H9 (cell line): ENCODE results near the gene OXLD1. TPM values are rescaled to one million over a fixed set of nuclear protein-coding genes. Genes with fewer than 3 reads are reported as not detected.

Experiments used
- DNase-seq: peaks from one replicate; pipeline ENCODE4 v3.0.0-alpha.2; 2017
- H2AFZ ChIP-seq: one replicate; pipeline ENCODE4 v1.6.1; 2013; ENCODE audit warnings: mild to moderate bottlenecking, low read length, control low read depth, moderate library complexity
- H2AK5ac ChIP-seq: 2 replicates; pipeline ENCODE4 v1.6.1; 2013; ENCODE audit warnings: low read length, control low read depth, mixed read lengths; ENCODE audit not compliant: insufficient read length
- H2BK120ac ChIP-seq: one replicate; pipeline ENCODE4 v1.6.1; 2013; ENCODE audit warnings: low read depth, mild to moderate bottlenecking, low read length, control low read depth, inconsistent platforms; ENCODE audit not compliant: poor library complexity, severe bottlenecking
- H2BK12ac ChIP-seq: 2 replicates; pipeline ENCODE4 v1.6.1; 2013; ENCODE audit warnings: low read length, control low read depth, mixed read lengths, low read depth; ENCODE audit not compliant: insufficient read length
- H2BK15ac ChIP-seq: 2 replicates; pipeline ENCODE4 v1.6.1; 2013; ENCODE audit warnings: low read depth, low read length, control low read depth
- H2BK20ac ChIP-seq: one replicate; pipeline ENCODE4 v1.6.1; 2013; ENCODE audit warnings: low read depth, mild to moderate bottlenecking, low read length, control low read depth, inconsistent platforms; ENCODE audit not compliant: poor library complexity, severe bottlenecking
- H2BK5ac ChIP-seq: 2 replicates; pipeline ENCODE4 v1.6.1; 2013; ENCODE audit warnings: low read length, control low read depth, mixed read lengths; ENCODE audit not compliant: insufficient read length
- H3K14ac ChIP-seq: 2 replicates; pipeline ENCODE4 v1.6.1; 2013; ENCODE audit warnings: low read length, control low read depth; ENCODE audit not compliant: insufficient read depth
- H3K18ac ChIP-seq: 2 replicates; pipeline ENCODE4 v1.6.1; 2013; ENCODE audit warnings: low read depth, mild to moderate bottlenecking, mixed read lengths, low read length, control low read depth; ENCODE audit not compliant: insufficient read length
- H3K23ac ChIP-seq: 2 replicates; pipeline ENCODE4 v1.6.1; 2013; ENCODE audit warnings: low read length, control low read depth, mixed read lengths, low read depth; ENCODE audit not compliant: insufficient read length
- H3K23me2 ChIP-seq: 2 replicates; pipeline ENCODE4 v1.6.1; 2013; ENCODE audit warnings: low read depth, mild to moderate bottlenecking, mixed read lengths, low read length, control low read depth; ENCODE audit not compliant: insufficient read length, poor library complexity, severe bottlenecking
- H3K27ac ChIP-seq: 2 replicates; pipeline ENCODE4 v1.5.1; 2013; ENCODE audit warnings: low read length, control low read depth, mixed read lengths, low read depth; ENCODE audit not compliant: insufficient read length
- H3K27me3 ChIP-seq: 2 replicates; pipeline ENCODE4 v1.6.1; 2013; ENCODE audit warnings: low read length, control low read depth, inconsistent platforms; ENCODE audit not compliant: insufficient read depth
- H3K4ac ChIP-seq: 2 replicates; pipeline ENCODE4 v1.6.1; 2013; ENCODE audit warnings: low read depth, mild to moderate bottlenecking, control low read depth, inconsistent platforms, low read length, moderate library complexity
- H3K4me1 ChIP-seq: 2 replicates; pipeline ENCODE4 v1.6.1; 2013; ENCODE audit warnings: low read length, control low read depth, inconsistent platforms; ENCODE audit not compliant: insufficient read depth
- H3K4me2 ChIP-seq: 2 replicates; pipeline ENCODE4 v1.6.1; 2013; ENCODE audit warnings: low read length, control low read depth, mixed read lengths; ENCODE audit not compliant: insufficient read length, insufficient read depth
- H3K56ac ChIP-seq: 2 replicates; pipeline ENCODE4 v1.6.1; 2013; ENCODE audit warnings: low read depth, mild to moderate bottlenecking, mixed read lengths, low read length, control low read depth; ENCODE audit not compliant: insufficient read length
- H3K79me1 ChIP-seq: 2 replicates; pipeline ENCODE4 v1.6.1; 2013; ENCODE audit warnings: low read depth, mild to moderate bottlenecking, moderate library complexity, low read length, control low read depth, inconsistent platforms; ENCODE audit not compliant: insufficient read depth, poor library complexity, severe bottlenecking
- H3K79me2 ChIP-seq: 2 replicates; pipeline ENCODE4 v1.6.1; 2013; ENCODE audit warnings: low read length, control low read depth, inconsistent platforms; ENCODE audit not compliant: insufficient read depth
- H3K9ac ChIP-seq: 2 replicates; pipeline ENCODE4 v1.6.1; 2013; ENCODE audit warnings: low read length, control low read depth, mixed read lengths; ENCODE audit not compliant: insufficient read length; ENCODE audit errors: extremely low read depth
- H3K9me3 ChIP-seq: one replicate; pipeline ENCODE4 v1.6.1; 2013; ENCODE audit warnings: low read depth, low read length, inconsistent platforms; ENCODE audit not compliant: control insufficient read depth
- H3T11ph ChIP-seq: one replicate; pipeline ENCODE4 v1.6.1; 2013; ENCODE audit warnings: mild to moderate bottlenecking, low read length, control low read depth, inconsistent platforms
- H4K20me1 ChIP-seq: one replicate; pipeline ENCODE4 v1.6.1; 2013; ENCODE audit not compliant: control insufficient read depth, insufficient read length, insufficient read depth
- H4K5ac ChIP-seq: 2 replicates; pipeline ENCODE4 v1.6.1; 2013; ENCODE audit warnings: low read depth, mild to moderate bottlenecking, mixed read lengths, low read length, control low read depth; ENCODE audit not compliant: insufficient read length
- H4K8ac ChIP-seq: replicated peaks from 2 replicates; pipeline ENCODE4 v1.6.1; 2013; ENCODE audit warnings: low read length, control low read depth, mixed read lengths, low read depth; ENCODE audit not compliant: insufficient read length
- H4K91ac ChIP-seq: 2 replicates; pipeline ENCODE4 v1.6.1; 2013; ENCODE audit warnings: low read depth, mild to moderate bottlenecking, moderate library complexity, mixed read lengths, low read length, control low read depth; ENCODE audit not compliant: insufficient read length
- H3K27ac Mint-ChIP-seq, 3 experiments: 2 replicates in 2 of 3; 3 replicates in 1 of 3; pipeline ENCODE4 v1.8.0; 2020 to 2021; ENCODE audit warnings: mixed read lengths in 3 of 3, mild to moderate bottlenecking in 1 of 3, moderate library complexity in 1 of 3
- H3K27me3 Mint-ChIP-seq: 2 replicates; pipeline ENCODE4 v1.8.0; 2021; ENCODE audit warnings: low read depth, mild to moderate bottlenecking, moderate library complexity, mixed read lengths
- H3K36me3 Mint-ChIP-seq, 3 experiments: 2 replicates in 2 of 3; 3 replicates in 1 of 3; pipeline ENCODE4 v1.8.0; 2020 to 2021; ENCODE audit warnings: low read depth in 3 of 3, mixed read lengths in 3 of 3; ENCODE audit not compliant: insufficient read depth in 1 of 3
- H3K4me1 Mint-ChIP-seq, 2 experiments: 2 replicates each; pipeline ENCODE4 v1.8.0; 2020; ENCODE audit warnings: mixed read lengths in 2 of 2
- H3K4me3 Mint-ChIP-seq, 2 experiments: 2 replicates in 1 of 2; 3 replicates in 1 of 2; pipeline ENCODE4 v1.8.0; 2020 to 2021; ENCODE audit warnings: mild to moderate bottlenecking in 2 of 2, mixed read lengths in 2 of 2, moderate library complexity in 1 of 2
- H3K9me3 Mint-ChIP-seq, 2 experiments: 2 replicates in 1 of 2; 3 replicates in 1 of 2; pipeline ENCODE4 v1.8.0; 2020; ENCODE audit warnings: mild to moderate bottlenecking in 2 of 2, mixed read lengths in 2 of 2, moderate library complexity in 1 of 2
- CTCF ChIP-seq: fragments of 200-600 bp; sonication (generic); conservative IDR thresholded peaks from 3 replicates; pipeline ENCODE4 v1.8.0; 2021; ENCODE audit warnings: antibody characterized with exemption, mild to moderate bottlenecking
- WGBS: extraction: QIAGEN DNeasy Blood & Tissue Kit; methylation state at CpG from one replicate; pipeline ENCODE4 v1.1.7; 2013; ENCODE audit warnings: missing lambda C conversion rate, low lambda C conversion rate, mixed read lengths; ENCODE audit not compliant: insufficient read length; ENCODE audit errors: extremely low coverage; 5-methylcytosine and 5-hydroxymethylcytosine counted together
- total RNA-seq: library from RNA; stranded (reverse); gene quantifications from 2 replicates; pipeline ENCODE4 v1.2.1, GENCODE V29; 2021

Gene OXLD1
- total RNA-seq, 1 experiment from 2014 or later: 25.0 TPM

- Histone ChIP-seq H3K4me2 (peak within 1 kb of the TSS; percentile 92), H4K20me1 (no peaks in the 10 kb centered on the region), H3K9me3 (no peaks in the 10 kb centered on the region), H2BK15ac (no peak within 1 kb of the TSS), H3K79me2 (peaks cover 9% of the 10 kb centered on the region; the same call in 1 of the 2 replicates), H3K4ac (no peak within 1 kb of the TSS), H3K14ac (peak within 1 kb of the TSS; percentile 60; the same call in 1 of the 2 replicates), H3K18ac (no peak within 1 kb of the TSS), H4K8ac (no peak within 1 kb of the TSS), H3K4me1 (no peaks in the 10 kb centered on the region), H2AFZ (no peak within 1 kb of the TSS), H4K91ac (no peak within 1 kb of the TSS), H4K5ac (no peak within 1 kb of the TSS), H3K27me3 (no peaks in the 10 kb centered on the region), H3K23ac (no peak within 1 kb of the TSS), H3K9ac (peak within 1 kb of the TSS; percentile 71), H3T11ph (no peak within 1 kb of the TSS), H3K56ac (no peak within 1 kb of the TSS), H2BK12ac (no peak within 1 kb of the TSS), H3K23me2 (peaks cover 10% of the 10 kb centered on the region), H2BK20ac (no peak within 1 kb of the TSS), H2BK5ac (no peak within 1 kb of the TSS), H2AK5ac (no peak within 1 kb of the TSS), H2BK120ac (no peak within 1 kb of the TSS), H3K27ac (no peak within 1 kb of the TSS), H3K79me1 (peaks cover 8% of the 10 kb centered on the region)
- no CpG with 5 or more reads among the region's 112 CpGs for WGBS
- Mint-ChIP-seq H3K4me1 (peaks cover 14 to 20% of the 10 kb centered on the region in 2 experiments), H3K27me3 (no peaks in the 10 kb centered on the region), H3K9me3 (no peaks in the 10 kb centered on the region), H3K36me3 (peaks cover 16 to 44% (median 38%) of the 10 kb centered on the region in 3 experiments), H3K27ac (peak within 1 kb of the TSS; percentile 26 to 87 (median 81); a peak in 6 of 7 replicates), H3K4me3 (peak within 1 kb of the TSS; percentile 86 to 89)
- DNase-seq: peak; percentile 99
- TF ChIP-seq CTCF: no peak
Observed at GRCh38 chr17:81683584-81684441, 17.4 kb upstream of the OXLD1 start, which contains the start of the genes ARL16 and HGS. TSS of gene ARL16 (minus strand) at chr17:81683797. CDS start at chr17:81683753, 44 bp downstream. TSS of gene HGS (plus strand) at chr17:81684011. CDS start at chr17:81684067, 56 bp downstream.
